Fibroblast of pulmonary artery (primary cell): ENCODE results near the gene CCR5.

Experiments
- DNase-seq: peaks from one replicate; pipeline ENCODE4 v3.0.0-alpha.2; 2010; ENCODE audit warnings: low read depth
- H3K4me3 ChIP-seq: replicated peaks from 2 replicates; pipeline ENCODE4 v1.5.1; 2011; ENCODE audit warnings: low read depth, mild to moderate bottlenecking, control low read depth, low read length, moderate library complexity
- TF ChIP-seq, protein P1 (sequence below): IDR thresholded peaks from 2 replicates; pipeline ENCODE4 v1.5.1; 2011; ENCODE audit warnings: mild to moderate bottlenecking, control low read depth, low read length, inconsistent platforms; ENCODE audit errors: missing control alignments

The CCR5 gene

DNA sequence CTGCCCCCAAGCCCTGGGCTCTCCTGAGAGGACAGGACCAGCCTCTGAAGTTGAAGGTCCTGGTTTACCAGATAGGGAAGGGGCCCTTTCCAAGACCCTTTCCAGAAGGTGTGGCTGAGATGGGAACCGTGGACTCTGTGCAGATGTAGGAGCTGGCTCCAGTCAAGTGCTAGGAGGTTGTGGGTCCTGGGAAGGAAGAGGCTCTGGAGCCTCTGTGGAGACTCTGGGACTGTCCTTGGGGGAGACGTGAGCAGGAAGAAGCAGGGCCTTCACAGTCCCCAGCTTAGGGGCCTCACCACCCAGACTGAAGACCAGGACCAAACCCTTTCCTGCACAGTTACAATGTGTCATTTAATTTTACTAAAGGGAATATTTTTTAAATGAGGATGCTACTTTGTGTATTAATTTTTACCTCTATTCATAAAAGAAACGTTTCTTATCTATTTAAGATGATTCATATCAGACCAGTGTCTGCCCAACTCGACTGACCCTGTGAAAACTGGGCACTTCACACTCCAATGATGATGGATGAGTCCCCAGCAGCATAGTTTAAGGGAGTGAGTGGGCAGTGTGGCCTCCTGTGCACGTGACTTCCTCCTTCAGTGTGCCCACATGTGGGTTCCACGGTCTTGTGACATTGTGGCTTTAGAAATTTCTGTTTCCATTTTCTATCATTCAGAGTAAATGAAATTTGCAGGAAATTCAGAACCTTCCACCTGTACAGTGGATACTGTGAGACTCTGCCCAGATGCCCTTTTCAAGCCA is 25.2 kb downstream of the CCR5 start:
- H3K4me3 ChIP-seq, result no peak overlapping the region
- no peak for DNase-seq
- TF ChIP-seq, protein P1, sequence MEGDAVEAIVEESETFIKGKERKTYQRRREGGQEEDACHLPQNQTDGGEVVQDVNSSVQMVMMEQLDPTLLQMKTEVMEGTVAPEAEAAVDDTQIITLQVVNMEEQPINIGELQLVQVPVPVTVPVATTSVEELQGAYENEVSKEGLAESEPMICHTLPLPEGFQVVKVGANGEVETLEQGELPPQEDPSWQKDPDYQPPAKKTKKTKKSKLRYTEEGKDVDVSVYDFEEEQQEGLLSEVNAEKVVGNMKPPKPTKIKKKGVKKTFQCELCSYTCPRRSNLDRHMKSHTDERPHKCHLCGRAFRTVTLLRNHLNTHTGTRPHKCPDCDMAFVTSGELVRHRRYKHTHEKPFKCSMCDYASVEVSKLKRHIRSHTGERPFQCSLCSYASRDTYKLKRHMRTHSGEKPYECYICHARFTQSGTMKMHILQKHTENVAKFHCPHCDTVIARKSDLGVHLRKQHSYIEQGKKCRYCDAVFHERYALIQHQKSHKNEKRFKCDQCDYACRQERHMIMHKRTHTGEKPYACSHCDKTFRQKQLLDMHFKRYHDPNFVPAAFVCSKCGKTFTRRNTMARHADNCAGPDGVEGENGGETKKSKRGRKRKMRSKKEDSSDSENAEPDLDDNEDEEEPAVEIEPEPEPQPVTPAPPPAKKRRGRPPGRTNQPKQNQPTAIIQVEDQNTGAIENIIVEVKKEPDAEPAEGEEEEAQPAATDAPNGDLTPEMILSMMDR, result no peak

DNA sequence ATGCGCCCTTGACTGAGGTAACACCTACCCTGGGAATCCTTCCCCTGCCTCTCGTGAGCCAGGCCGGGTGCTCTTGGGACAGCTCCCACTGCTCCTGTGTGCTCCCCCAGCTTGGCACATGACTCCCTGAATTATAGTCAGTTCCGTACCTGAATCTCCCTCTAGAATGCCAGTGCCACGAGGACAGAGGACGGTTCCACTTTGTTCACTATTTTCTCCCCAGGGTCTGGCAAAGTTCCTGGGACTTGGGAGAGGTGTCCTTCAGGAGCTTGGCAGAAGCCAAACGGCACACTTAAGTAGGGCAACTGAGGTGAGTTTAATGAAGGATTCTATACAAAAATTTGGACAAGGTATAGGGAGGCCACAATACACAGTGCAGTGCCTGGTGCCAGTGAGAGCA is 26.4 kb downstream of the CCR5 start:
- TF ChIP-seq, protein P1, result no peak
- DNase-seq, result no peak
- H3K4me3 ChIP-seq, result no peak overlapping the region

DNA sequence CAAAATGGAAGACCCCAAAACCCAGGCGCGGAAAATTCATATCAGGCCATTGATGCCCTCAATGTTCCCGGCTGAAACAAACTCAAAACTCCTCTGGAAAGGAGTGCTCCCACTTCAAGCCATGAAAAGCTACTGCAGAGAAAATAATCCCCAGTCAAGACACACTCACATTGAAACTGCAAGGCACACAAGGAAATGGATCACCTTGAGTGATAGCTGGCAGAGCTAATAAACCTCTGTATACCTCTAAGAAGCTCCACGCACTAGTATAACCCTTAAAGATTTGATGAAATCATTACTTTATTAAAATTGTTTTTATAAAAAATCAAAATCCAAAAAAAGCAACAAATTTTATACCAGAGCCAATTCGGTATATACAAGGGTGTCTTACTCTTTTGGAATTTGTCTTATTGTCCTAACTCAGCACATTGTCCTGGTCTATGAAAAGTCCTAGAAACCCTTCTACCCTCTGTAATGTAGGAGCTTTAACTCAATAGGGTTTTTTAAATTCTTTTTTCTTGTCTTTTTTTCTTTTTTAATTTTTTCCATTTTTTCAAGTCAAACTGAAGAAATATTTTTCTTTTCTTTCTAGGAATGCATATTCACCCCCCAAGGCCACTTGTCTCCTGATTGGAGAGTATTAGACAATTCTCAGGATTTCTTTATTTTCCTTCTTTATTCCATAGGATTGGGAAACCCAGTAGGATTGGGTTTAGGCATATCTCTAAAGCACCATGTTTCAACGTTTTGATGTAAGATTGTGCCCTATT is 27.6 kb downstream of the CCR5 start:
- TF ChIP-seq, protein P1, result no peak
- H3K4me3 ChIP-seq, result no peak overlapping the region
- no peak for DNase-seq

DNA sequence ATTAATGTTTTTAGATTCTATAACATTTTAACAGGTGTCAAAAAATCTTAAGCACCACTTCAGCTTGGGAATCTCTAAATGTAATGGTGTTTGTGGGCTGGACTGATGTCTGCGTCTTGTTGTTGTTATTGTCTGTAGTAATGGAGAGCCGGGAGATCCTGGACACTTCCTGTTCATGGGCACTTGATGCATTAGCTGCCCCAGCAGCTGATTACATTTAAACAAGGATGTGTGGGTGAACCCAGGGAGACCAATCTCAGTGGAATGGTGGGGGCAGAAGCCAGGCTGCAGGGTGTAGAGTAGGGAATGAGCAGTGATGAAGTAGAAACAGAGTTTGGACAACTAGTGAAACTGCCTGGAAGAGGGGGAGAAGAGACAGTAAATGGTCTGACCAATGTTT is 28.4 kb downstream of the CCR5 start:
- no peak overlapping the region for H3K4me3 ChIP-seq
- TF ChIP-seq, protein P1, result no peak
- no peak for DNase-seq

DNA sequence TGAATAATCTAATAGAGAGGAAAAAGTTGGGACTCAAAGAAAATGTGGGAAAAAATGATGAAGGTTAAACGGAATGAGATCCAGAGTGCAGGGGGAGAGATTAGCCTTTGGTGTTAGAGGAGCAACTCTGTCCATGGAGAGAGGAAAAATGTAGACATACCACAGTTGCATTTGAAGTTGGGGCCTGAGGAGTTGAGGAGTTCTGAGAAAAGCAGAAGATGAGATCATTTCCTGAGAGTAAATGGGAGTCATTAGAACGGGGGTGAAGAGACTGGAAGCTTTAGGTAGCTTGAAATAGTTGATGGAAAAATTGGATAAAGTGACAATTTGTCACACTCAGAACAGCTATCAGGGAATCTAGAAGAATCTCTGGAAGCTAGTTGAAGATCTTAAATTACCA is 28.8 kb downstream of the CCR5 start:
- H3K4me3 ChIP-seq, result no peak overlapping the region
- TF ChIP-seq, protein P1, result no peak
- peak; percentile 20 for DNase-seq

DNA sequence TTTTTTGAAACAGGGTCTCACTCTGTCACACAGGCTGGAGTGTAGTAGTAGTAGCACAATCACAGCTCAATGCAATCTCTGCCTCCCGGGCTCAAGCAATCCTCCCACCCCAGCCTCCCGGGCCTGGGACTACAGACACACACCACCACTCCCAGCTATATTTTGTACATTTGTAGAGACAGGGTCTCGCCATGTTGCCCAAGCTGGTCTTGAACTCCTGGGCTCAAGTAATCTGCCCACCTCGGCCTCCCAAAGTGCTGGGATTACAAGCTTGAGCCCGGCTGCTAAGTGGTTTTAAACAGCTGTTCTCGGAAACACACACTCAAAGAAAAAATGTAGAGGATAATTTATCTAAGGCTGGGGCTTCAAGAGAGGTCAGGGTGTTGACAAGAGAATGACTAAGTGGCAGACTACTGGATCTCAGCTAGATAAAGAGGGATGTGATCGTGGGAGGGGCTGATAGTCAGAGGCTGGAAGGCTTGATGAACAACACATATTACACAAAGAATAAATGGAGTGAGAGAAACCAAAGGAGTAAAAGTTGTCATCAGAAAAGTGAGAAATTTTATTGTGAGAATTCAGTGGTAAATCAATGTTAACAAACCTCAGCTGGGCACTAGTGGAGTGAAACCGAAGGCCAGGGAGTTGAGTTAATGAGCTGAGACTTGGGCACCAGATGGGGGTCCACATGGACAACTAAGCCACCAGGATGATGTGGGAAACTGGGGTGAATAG is 29.4 kb downstream of the CCR5 start:
- no peak overlapping the region for H3K4me3 ChIP-seq
- DNase-seq, result peak; percentile 72
- TF ChIP-seq, protein P1, result no peak
